NK-92 (cell line): ENCODE measurements around the gene TIFAB.

ENCODE experiments used
- DNase-seq: peaks from one replicate; lab custom pipeline; 2025; ENCODE audit not compliant: unreplicated experiment; lab: John Stamatoyannopoulos, UW

Gene TIFAB

GRCh38 chr5:135460246-135461033 lies 8.3 kb upstream of the TIFAB start:
- no peak for DNase-seq

- no peak for DNase-seq
Observed at GRCh38 chr5:135458921-135459331, 6.8 kb upstream of the TIFAB start.

- no peak for DNase-seq
Observed at GRCh38 chr5:135458356-135458755, 6.2 kb upstream of the TIFAB start.

- DNase-seq = no peak
Observed at GRCh38 chr5:135457424-135458071, 5.4 kb upstream of the TIFAB start.

GRCh38 chr5:135456238-135457099 lies 4.3 kb upstream of the TIFAB start:
- DNase-seq = no peak

GRCh38 chr5:135455876-135456237 lies 3.7 kb upstream of the TIFAB start:
- no peak for DNase-seq

GRCh38 chr5:135454946-135455345 lies 2.8 kb upstream of the TIFAB start:
- DNase-seq = no peak

- DNase-seq = no peak
Observed at GRCh38 chr5:135453613-135454012, 1.5 kb upstream of the TIFAB start.

- DNase-seq = no peak
Observed at GRCh38 chr5:135451581-135452320, 400 bp downstream of the TIFAB start.

- DNase-seq = no peak
Observed at GRCh38 chr5:135450952-135451351, 1.2 kb downstream of the TIFAB start.

- no peak for DNase-seq
Observed at GRCh38 chr5:135450336-135450735, 1.8 kb downstream of the TIFAB start.

- DNase-seq = no peak
Observed at GRCh38 chr5:135449644-135450043, 2.5 kb downstream of the TIFAB start.

GRCh38 chr5:135448791-135449507 lies 3.2 kb downstream of the TIFAB start:
- no peak for DNase-seq

- DNase-seq = no peak
Observed at GRCh38 chr5:135448071-135448739, 3.9 kb downstream of the TIFAB start.

GRCh38 chr5:135447298-135447929 lies 4.7 kb downstream of the TIFAB start, which contains the start of gene DCANP1:
Gene DCANP1, minus strand, starts transcription at chr5:135447348. Its CDS starts 240 bp downstream, at chr5:135447108.
- DNase-seq = no peak

GRCh38 chr5:135446615-135447014 lies 5.5 kb downstream of the TIFAB start:
- no peak for DNase-seq

GRCh38 chr5:135446206-135446605 lies 5.9 kb downstream of the TIFAB start:
- no peak for DNase-seq

GRCh38 chr5:135445306-135445985 lies 6.7 kb downstream of the TIFAB start:
- no peak for DNase-seq

GRCh38 chr5:135444881-135445280 lies 7.3 kb downstream of the TIFAB start:
- DNase-seq = no peak
